ENCODE results near the gene ORC4. TPM values are rescaled to one million over a fixed set of nuclear protein-coding genes. Genes with fewer than 3 reads are reported as not detected.
A peak's percentile ranks its signal among the peaks of the same experiment; 100 is the strongest.

The ORC4 gene
- total RNA-seq, 5 donors from 2014 or later (not counting 1 experiment from before 2014, with no cell fraction given) = 40.3 to 46.8 (median 42.1) TPM

GRCh38 chr2:147923846-147924245, 96.7 kb downstream of the ORC4 start:
- 94% methylated on average over 2 of the region's 3 CpGs for WGBS (ENCODE audit: insufficient coverage)
- Histone ChIP-seq H3K27me3 (replicated peaks in 1 of 2; ENCODE audit: control insufficient read depth in 2 of 2, extremely low read depth in 1 of 2, insufficient read depth in 2 of 2, low read length in 1 of 2) (no peaks in the 10 kb centered on the region), H3K9me3 (no peaks in the 10 kb centered on the region), H3K4me3 (ENCODE audit: control insufficient read depth in 1 of 2, extremely low read depth in 1 of 2, low read length in 1 of 2) (no peak overlapping the region), H3K36me3 (ENCODE audit: control insufficient read depth in 2 of 2, extremely low read depth in 1 of 2, insufficient read depth in 1 of 2, low read length in 1 of 2) (peaks cover 0 to 4% of the 10 kb centered on the region in 2 donors), H3K27ac (ENCODE audit: low read length) (no peak overlapping the region), H3K4me1 (ENCODE audit: control insufficient read depth in 1 of 2, extremely low read depth in 1 of 2, insufficient read depth in 2 of 2, low read length in 2 of 2) (no peaks in the 10 kb centered on the region)
- peaks cover 17 to 23% (median 20%) of the 10 kb centered on the region in 3 donors for H3K4me1 Mint-ChIP-seq
- H3K4me3 Mint-ChIP-seq = no peak overlapping the region
- POLR2A ChIA-PET = no interaction called here
- no peaks in the 10 kb centered on the region for H3K27me3 Mint-ChIP-seq
- DNase-seq (no peak), ATAC-seq (replicated peaks in 1 of 4) (no peak)
- no peaks in the 10 kb centered on the region for H3K9me3 Mint-ChIP-seq
- peaks cover 30% of the 10 kb centered on the region for H3K36me3 Mint-ChIP-seq
- CTCF ChIA-PET = no interaction called here
- H3K27ac Mint-ChIP-seq = no peak overlapping the region

GRCh38 chr2:147917161-147917560, 103.4 kb downstream of the ORC4 start:
- DNase-seq (no peak), ATAC-seq (replicated peaks in 1 of 4) (no peak)
- Mint-ChIP-seq H3K27ac (no peak overlapping the region), H3K27me3 (no peaks in the 10 kb centered on the region), H3K36me3 (peaks cover 33% of the 10 kb centered on the region), H3K4me1 (peaks cover 0 to 6% (median 2%) of the 10 kb centered on the region in 3 donors), H3K4me3 (no peak overlapping the region), H3K9me3 (no peaks in the 10 kb centered on the region)
- H3K4me1 ChIP-seq (ENCODE audit: control insufficient read depth in 1 of 2, extremely low read depth in 1 of 2, insufficient read depth in 2 of 2, low read length in 2 of 2) = no peaks in the 10 kb centered on the region
- no peak overlapping the region for H3K4me3 ChIP-seq (ENCODE audit: control insufficient read depth in 1 of 2, extremely low read depth in 1 of 2, low read length in 1 of 2)
- ChIA-PET POLR2A (interaction anchor here in 1 of 2 donors (0.6 kb wide), 2 partner anchors 11 to 417 kb away, joined by 3 to 5 read pairs; no protein-coding TSS in a partner anchor), CTCF (no interaction called here)
- no peaks in the 10 kb centered on the region for H3K27me3 ChIP-seq (replicated peaks in 1 of 2; ENCODE audit: control insufficient read depth in 2 of 2, extremely low read depth in 1 of 2, insufficient read depth in 2 of 2, low read length in 1 of 2)
- no peaks in the 10 kb centered on the region for H3K9me3 ChIP-seq
- no peak overlapping the region for H3K27ac ChIP-seq (ENCODE audit: low read length)
- 89% methylated on average over 2 of the region's 4 CpGs for WGBS (ENCODE audit: insufficient coverage)
- peaks cover 0 to 4% of the 10 kb centered on the region in 2 donors for H3K36me3 ChIP-seq (ENCODE audit: control insufficient read depth in 2 of 2, extremely low read depth in 1 of 2, insufficient read depth in 1 of 2, low read length in 1 of 2)

GRCh38 chr2:147916723-147917122, 103.8 kb downstream of the ORC4 start:
- H3K9me3 ChIP-seq = no peaks in the 10 kb centered on the region
- no peak overlapping the region for H3K4me3 ChIP-seq (ENCODE audit: control insufficient read depth in 1 of 2, extremely low read depth in 1 of 2, low read length in 1 of 2)
- no peaks in the 10 kb centered on the region for H3K9me3 Mint-ChIP-seq
- peaks cover 0 to 6% (median 2%) of the 10 kb centered on the region in 3 donors for H3K4me1 Mint-ChIP-seq
- no peak overlapping the region for H3K27ac ChIP-seq (ENCODE audit: low read length)
- POLR2A ChIA-PET = interaction anchor here in 1 of 2 donors (0.6 kb wide), 2 partner anchors 10 to 417 kb away, joined by 3 to 5 read pairs; no protein-coding TSS in a partner anchor
- H3K36me3 ChIP-seq (ENCODE audit: control insufficient read depth in 2 of 2, extremely low read depth in 1 of 2, insufficient read depth in 1 of 2, low read length in 1 of 2) = peaks cover 0 to 4% of the 10 kb centered on the region in 2 donors
- H3K27ac Mint-ChIP-seq = no peak overlapping the region
- no peaks in the 10 kb centered on the region for H3K4me1 ChIP-seq (ENCODE audit: control insufficient read depth in 1 of 2, extremely low read depth in 1 of 2, insufficient read depth in 2 of 2, low read length in 2 of 2)
- CTCF ChIA-PET = no interaction called here
- no peaks in the 10 kb centered on the region for H3K27me3 Mint-ChIP-seq
- H3K36me3 Mint-ChIP-seq = peaks cover 33% of the 10 kb centered on the region
- H3K4me3 Mint-ChIP-seq = no peak overlapping the region
- DNase-seq (no peak), ATAC-seq (replicated peaks in 1 of 4) (no peak)
- WGBS (ENCODE audit: insufficient coverage) = no CpG with 5 or more reads among the region's 4 CpGs
- no peaks in the 10 kb centered on the region for H3K27me3 ChIP-seq (replicated peaks in 1 of 2; ENCODE audit: control insufficient read depth in 2 of 2, extremely low read depth in 1 of 2, insufficient read depth in 2 of 2, low read length in 1 of 2)

GRCh38 chr2:147916067-147916466, 104.5 kb downstream of the ORC4 start:
- H3K27ac ChIP-seq (ENCODE audit: low read length) = no peak overlapping the region
- peaks cover 0 to 4% of the 10 kb centered on the region in 2 donors for H3K36me3 ChIP-seq (ENCODE audit: control insufficient read depth in 2 of 2, extremely low read depth in 1 of 2, insufficient read depth in 1 of 2, low read length in 1 of 2)
- H3K4me1 ChIP-seq (ENCODE audit: control insufficient read depth in 1 of 2, extremely low read depth in 1 of 2, insufficient read depth in 2 of 2, low read length in 2 of 2) = no peaks in the 10 kb centered on the region
- ChIA-PET POLR2A (no interaction called here), CTCF (interaction anchor here (0.8 to 1.0 kb wide), 2 partner anchors 12 to 871 kb away, joined by 3 to 4 read pairs; no protein-coding TSS in a partner anchor)
- Mint-ChIP-seq H3K4me1 (peaks cover 0 to 6% (median 2%) of the 10 kb centered on the region in 3 donors), H3K36me3 (peaks cover 28% of the 10 kb centered on the region), H3K27ac (no peak overlapping the region), H3K4me3 (no peak overlapping the region), H3K27me3 (no peaks in the 10 kb centered on the region), H3K9me3 (no peaks in the 10 kb centered on the region)
- WGBS (ENCODE audit: insufficient coverage) = no CpG with 5 or more reads among the region's 2 CpGs
- H3K9me3 ChIP-seq = no peaks in the 10 kb centered on the region
- no peaks in the 10 kb centered on the region for H3K27me3 ChIP-seq (replicated peaks in 1 of 2; ENCODE audit: control insufficient read depth in 2 of 2, extremely low read depth in 1 of 2, insufficient read depth in 2 of 2, low read length in 1 of 2)
- DNase-seq = no peak
- ATAC-seq (replicated peaks in 1 of 4) = no peak
- H3K4me3 ChIP-seq (ENCODE audit: control insufficient read depth in 1 of 2, extremely low read depth in 1 of 2, low read length in 1 of 2) = no peak overlapping the region

- Mint-ChIP-seq H3K27ac (no peak overlapping the region), H3K36me3 (peaks cover 19% of the 10 kb centered on the region), H3K27me3 (no peaks in the 10 kb centered on the region), H3K9me3 (no peaks in the 10 kb centered on the region), H3K4me3 (no peak overlapping the region), H3K4me1 (peaks cover 0 to 16% (median 12%) of the 10 kb centered on the region in 3 donors)
- no peaks in the 10 kb centered on the region for H3K4me1 ChIP-seq (ENCODE audit: control insufficient read depth in 1 of 2, extremely low read depth in 1 of 2, insufficient read depth in 2 of 2, low read length in 2 of 2)
- ChIA-PET POLR2A (interaction anchor here in 1 of 2 donors (0.6 kb wide), 1 partner anchor 13 kb away, joined by 4 read pairs; no protein-coding TSS in a partner anchor), CTCF (interaction anchor here (0.6 to 4.0 kb wide), 6 partner anchors 11 to 1190 kb away, joined by 3 to 73 read pairs (median 4); no protein-coding TSS in a partner anchor)
- DNase-seq = no peak
- H3K27ac ChIP-seq (ENCODE audit: low read length) = no peak overlapping the region
- H3K4me3 ChIP-seq (ENCODE audit: control insufficient read depth in 1 of 2, extremely low read depth in 1 of 2, low read length in 1 of 2) = no peak overlapping the region
- H3K9me3 ChIP-seq = no peaks in the 10 kb centered on the region
- WGBS (ENCODE audit: insufficient coverage) = no CpG with 5 or more reads among the region's 3 CpGs
- H3K36me3 ChIP-seq (ENCODE audit: control insufficient read depth in 2 of 2, extremely low read depth in 1 of 2, insufficient read depth in 1 of 2, low read length in 1 of 2) = no peaks in the 10 kb centered on the region
- ATAC-seq (replicated peaks in 1 of 4) = no peak
- no peaks in the 10 kb centered on the region for H3K27me3 ChIP-seq (replicated peaks in 1 of 2; ENCODE audit: control insufficient read depth in 2 of 2, extremely low read depth in 1 of 2, insufficient read depth in 2 of 2, low read length in 1 of 2)
Measured at GRCh38 chr2:147913701-147914480, 106.6 kb downstream of the ORC4 start.

GRCh38 chr2:147910990-147911473, 109.5 kb downstream of the ORC4 start:
- peak in 2 of 4 experiments; percentile 9 to 32 for ATAC-seq (replicated peaks in 1 of 4)

More at GRCh38 chr2:147910990-147911473, 109.5 kb downstream of the ORC4 start:
- H3K27me3 Mint-ChIP-seq = no peaks in the 10 kb centered on the region
- H3K4me3 Mint-ChIP-seq = no peak overlapping the region
- H3K9me3 Mint-ChIP-seq = no peaks in the 10 kb centered on the region
- Histone ChIP-seq H3K4me3 (ENCODE audit: control insufficient read depth in 1 of 2, extremely low read depth in 1 of 2, low read length in 1 of 2) (no peak overlapping the region), H3K27ac (ENCODE audit: low read length) (no peak overlapping the region), H3K27me3 (replicated peaks in 1 of 2; ENCODE audit: control insufficient read depth in 2 of 2, extremely low read depth in 1 of 2, insufficient read depth in 2 of 2, low read length in 1 of 2) (no peaks in the 10 kb centered on the region), H3K9me3 (no peaks in the 10 kb centered on the region), H3K36me3 (ENCODE audit: control insufficient read depth in 2 of 2, extremely low read depth in 1 of 2, insufficient read depth in 1 of 2, low read length in 1 of 2) (no peaks in the 10 kb centered on the region), H3K4me1 (ENCODE audit: control insufficient read depth in 1 of 2, extremely low read depth in 1 of 2, insufficient read depth in 2 of 2, low read length in 2 of 2) (no peaks in the 10 kb centered on the region)
- CTCF ChIA-PET = interaction anchor here (0.5 to 4.7 kb wide), 21 partner anchors 9 to 960 kb away, joined by 3 to 85 read pairs (median 4); no protein-coding TSS in a partner anchor
- peaks cover 16% of the 10 kb centered on the region for H3K36me3 Mint-ChIP-seq
- WGBS (ENCODE audit: insufficient coverage) = no CpG with 5 or more reads among the region's 2 CpGs
- peaks cover 0 to 16% (median 12%) of the 10 kb centered on the region in 3 donors for H3K4me1 Mint-ChIP-seq
- POLR2A ChIA-PET = no interaction called here
- peak overlapping the region in 1 of 2 donors; percentile 65 for H3K27ac Mint-ChIP-seq
- DNase-seq = peak in 21 of 35 experiments; percentile 0 to 75 (median 14)

Measured in T-cell (primary cell).